NCI-H69 (cell line): ENCODE data around the gene GPR179.

Experiments
- DNase-seq: peaks from one replicate; lab custom pipeline; 2025; lab: John Stamatoyannopoulos, UW

GPR179 gene

DNA sequence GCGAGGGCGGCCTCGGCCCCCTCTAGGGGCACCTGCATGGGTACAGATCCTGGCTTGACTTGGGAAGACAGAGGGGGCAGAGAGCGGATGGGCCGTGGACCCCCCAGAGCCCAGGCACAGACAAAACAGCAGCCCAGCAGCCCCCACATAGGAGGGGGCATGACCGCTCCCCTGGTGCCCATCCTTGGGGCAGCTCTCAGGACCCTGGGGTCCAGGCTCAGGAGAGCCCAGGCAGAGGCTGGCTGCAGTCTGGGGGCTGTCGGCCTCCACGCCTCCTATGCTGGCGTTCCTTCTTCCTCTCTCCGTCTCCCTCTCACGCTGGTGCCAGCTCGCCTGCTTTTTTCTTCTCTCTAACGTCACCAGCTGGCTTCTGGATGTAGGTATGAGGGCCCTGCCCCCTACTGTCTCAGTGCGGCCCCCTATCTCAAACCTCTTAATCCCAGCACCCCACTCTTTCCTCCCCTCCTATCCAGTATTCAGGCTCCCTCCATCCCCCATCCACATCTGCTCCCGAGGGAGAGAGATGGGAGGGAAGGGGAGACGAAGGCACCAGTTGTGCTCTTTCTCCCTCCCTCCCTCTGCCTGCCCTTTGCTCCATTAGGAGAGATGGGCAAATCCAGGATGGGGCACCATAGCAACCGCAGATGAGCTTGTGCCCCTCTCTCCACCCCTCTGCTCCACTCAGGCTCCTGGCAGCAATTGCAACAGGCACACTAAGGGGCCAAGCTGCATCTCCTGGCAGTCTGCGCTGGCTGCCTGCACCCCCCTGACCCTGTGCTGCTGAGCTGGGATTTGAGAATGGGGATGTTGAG is at the start of gene GPR179:
Gene GPR179, minus strand, starts transcription at position 349 of the 812 bp plus-strand sequence. Its CDS starts 167 bp downstream, at position 182.
- DNase-seq = peak; percentile 39

- DNase-seq = no peak
These were observed 35.7 kb upstream of the GPR179 start for GRCh38 chr17:38379448-38379847.

DNA sequence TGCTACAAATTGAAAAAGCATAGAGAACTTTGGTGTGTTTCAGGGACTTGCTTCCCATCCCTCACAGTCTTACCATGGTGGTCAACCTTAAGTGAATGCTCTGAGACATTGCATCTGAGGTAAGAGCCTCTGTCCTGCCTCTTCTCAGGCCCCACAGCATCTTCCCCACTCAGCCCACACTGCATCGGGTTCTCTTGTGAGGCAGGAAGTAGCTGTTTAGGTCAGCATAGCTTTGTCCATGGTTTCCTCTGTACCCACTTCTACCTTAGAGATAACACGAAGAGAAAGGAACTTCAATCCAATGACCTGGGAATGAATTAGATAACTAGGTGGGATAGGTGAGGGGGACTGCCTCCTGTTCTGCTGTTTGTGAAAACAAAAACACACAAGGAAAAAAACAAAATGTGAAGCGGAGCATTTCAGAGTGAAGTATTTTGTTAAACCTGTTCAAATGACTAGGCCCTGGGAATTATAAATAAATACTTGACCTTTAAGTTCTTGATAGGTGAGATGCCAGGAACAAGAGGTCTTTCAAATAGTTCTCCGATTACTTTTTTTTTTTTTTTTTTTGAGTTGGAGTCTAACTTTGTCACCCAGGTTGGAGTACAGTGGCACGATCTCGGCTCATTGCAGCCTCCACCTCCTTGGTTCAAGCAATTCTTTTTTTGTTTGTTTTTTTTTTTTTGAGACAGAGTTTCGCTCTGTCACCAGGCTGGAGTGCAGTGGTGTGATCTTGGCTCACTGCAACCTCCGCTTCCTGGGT is 25.5 kb upstream of the GPR179 start:
- DNase-seq = no peak

DNA sequence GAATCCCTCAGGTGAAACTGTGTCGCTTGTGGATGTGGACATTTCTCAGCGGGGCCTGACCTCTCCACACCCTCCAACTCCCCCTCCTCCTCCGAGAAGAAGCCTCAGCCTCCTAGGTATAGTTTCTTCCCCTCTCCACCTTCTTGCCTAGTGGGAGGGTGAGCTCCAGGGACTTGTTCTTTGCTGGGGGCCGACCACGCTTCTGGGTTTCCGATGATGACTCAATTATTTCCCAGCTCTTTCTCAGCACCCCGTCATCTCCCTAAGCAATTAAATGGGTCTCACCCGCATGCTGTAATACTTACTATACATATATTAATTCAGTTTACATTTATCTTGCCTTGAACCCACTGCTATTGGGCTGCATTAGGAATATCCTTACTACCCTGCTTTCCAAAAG is 21.0 kb upstream of the GPR179 start:
- DNase-seq = no peak

GRCh38 chr17:38363016-38363415 is 19.3 kb upstream of the GPR179 start:
- no peak for DNase-seq

- DNase-seq = no peak
These were observed 18.1 kb upstream of the GPR179 start for GRCh38 chr17:38361694-38362465.

DNA sequence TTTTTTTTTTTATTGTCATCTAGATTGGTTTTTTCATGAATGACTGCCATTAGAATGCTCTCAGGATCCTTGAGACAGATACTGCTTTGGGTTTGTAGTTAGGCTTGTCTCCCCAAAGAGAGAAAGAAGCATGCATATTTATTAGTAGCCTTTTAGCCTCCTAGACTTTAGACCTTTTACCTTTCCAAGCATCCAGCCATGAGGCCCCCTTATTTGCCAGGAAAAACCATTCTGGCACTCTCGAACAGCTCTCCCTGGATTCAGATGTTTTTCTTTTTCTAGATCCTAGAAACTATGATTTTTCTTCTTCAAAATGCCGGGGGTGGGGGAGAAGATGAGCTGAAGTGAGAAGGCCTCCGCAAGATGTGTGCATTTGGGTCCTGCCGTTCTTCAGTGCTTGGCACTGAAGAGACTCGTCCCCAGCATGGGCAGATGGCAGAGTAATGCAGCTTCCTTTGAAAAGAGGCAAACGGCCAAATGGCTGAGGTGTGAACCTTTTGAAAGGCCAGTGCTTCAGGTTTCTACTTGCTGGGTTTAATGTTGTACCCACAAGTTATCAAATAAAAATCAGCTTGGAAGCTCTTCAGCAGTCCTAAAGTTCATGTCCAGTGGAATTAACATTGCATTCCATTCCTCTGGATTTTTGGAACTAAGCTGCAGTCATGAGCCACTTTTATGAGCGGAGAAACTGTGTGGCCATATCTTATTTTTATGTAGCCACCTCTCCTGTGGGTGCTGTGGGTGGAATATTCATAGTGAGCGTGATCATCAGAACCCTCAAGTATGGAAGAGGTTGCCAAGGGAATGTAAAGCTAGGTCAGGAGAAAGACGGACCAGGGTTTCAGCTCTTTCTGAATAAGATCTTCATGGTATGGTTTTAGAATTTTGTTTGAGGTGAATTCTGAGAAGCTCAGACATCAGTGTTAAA is 15.1 kb upstream of the GPR179 start:
- peak; percentile 74 for DNase-seq

GRCh38 chr17:38357486-38358123 is 13.8 kb upstream of the GPR179 start:
- DNase-seq = peak; percentile 32

DNA sequence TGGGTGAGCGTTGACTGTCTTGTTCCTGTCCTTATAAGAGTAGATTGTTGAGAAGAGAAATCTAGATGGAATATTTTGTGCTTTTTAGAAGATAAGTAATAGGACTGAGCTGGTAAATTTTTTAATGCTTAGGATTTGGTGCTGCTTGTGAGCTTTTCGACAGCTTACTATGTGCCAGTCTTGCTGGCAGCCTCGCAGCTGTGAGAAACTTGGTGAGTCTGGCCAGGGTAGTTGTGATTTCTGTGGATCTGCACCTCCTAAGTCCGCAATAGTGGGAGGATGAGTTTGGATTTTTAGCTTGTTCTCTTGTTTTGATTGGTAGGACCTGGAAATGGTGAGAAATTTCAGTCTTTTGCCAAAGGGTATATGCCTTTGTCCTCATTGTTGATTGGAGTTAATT is 11.5 kb upstream of the GPR179 start:
- peak; percentile 87 for DNase-seq

GRCh38 chr17:38354466-38354865 is 10.7 kb upstream of the GPR179 start:
- DNase-seq = peak; percentile 35

DNA sequence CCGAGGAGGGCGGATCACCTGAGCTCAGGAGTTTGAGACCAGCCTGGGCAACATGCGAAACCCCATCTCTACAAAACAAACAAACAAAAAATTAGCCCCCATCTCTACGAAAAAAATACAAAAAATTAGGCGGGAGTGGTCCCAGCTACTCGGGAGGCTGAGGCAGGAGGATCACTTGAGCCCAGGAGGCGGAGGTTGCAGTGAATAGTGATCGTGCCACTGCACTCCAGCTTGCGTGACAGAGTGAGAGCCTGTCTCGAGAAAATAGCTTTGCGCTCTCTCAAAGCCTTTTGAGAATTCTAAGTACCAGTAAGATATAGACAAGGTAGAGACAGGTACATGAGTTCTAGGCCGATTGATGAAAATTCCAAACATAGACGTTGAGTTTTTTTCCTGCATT is 9.9 kb upstream of the GPR179 start:
- no peak for DNase-seq

- DNase-seq = peak; percentile 53
These were observed 9.4 kb upstream of the GPR179 start for GRCh38 chr17:38353086-38353604.

GRCh38 chr17:38352245-38353085 is 8.7 kb upstream of the GPR179 start:
- DNase-seq = peak; percentile 66

DNA sequence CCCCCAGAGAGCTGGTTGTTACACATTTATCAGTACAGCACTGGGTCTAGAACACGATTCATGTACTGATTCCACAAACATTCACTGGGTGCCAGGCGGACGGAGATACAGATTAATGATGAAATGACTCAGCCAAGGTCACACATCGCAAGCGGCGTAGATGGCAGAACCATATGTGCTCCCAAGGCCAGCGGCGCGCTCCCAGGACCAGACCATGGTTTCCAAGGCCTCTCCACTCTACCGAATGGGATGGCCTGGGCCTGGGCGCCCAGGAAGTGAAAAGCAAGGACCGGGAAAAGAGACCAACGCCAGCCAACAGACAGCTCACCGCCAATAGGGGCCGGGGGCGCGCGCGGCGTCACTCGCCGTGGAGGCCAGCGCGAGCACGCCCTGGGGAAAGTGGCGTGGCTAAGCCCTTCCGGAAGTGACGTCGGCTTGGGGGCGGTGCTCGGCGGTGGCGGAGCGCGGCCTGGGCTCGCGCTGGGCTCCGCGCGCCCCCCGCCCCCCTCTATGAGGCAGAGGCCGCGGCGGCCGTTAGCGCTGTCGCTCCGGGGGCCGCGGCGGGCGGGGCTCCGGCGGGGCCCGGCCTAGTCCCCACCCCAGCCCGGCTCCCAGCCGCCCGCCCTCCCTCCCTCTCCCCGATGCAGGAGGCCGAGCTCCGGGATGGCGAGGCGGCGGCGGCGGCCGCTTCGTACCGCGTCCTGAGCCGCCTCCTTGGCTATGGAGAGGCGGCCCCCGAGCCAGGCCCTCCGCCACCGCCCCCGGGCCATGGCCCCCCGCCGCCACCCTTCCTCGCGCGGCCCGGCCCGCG is 7.9 kb upstream of the GPR179 start, which contains the start of gene SOCS7:
Gene SOCS7, plus strand, starts transcription at position 433 of the 811 bp plus-strand sequence. Its CDS starts 209 bp downstream, at position 642.
- peak; percentile 98 for DNase-seq

DNA sequence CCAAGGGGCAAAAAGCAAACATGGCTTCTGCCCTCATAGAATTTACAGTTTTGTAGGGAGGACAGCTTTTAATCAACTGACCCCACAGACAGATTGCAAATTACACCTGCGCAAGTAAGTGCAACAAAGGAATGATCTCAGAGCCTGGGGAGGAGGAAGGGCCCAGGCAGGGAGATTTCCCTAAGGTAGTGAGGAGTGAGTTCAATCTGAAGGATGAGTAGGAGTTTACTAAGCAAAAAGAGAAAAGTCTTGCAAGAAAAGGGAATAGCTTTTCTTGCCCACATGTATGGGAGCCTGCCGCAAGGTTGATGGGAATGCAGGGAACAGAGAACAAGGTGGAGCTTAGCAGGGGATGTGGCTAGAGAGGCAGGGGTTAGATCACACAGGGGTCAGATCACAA is 6.3 kb upstream of the GPR179 start:
- DNase-seq = peak; percentile 85

- peak; percentile 90 for DNase-seq
These were observed 5.5 kb upstream of the GPR179 start for GRCh38 chr17:38349097-38349730.

- DNase-seq = no peak
These were observed 2.0 kb upstream of the GPR179 start for GRCh38 chr17:38345743-38346142.

- no peak for DNase-seq
These were observed 627 bp upstream of the GPR179 start for GRCh38 chr17:38344420-38344745.
